UCSD-AML1 (cell line): ENCODE results near the gene HSD3B7.
A peak's percentile ranks its signal among the peaks of the same experiment; 100 is the strongest.

Experiments
- DNase-seq: peaks from one replicate; lab custom pipeline; 2025; ENCODE audit not compliant: unreplicated experiment; lab: John Stamatoyannopoulos, UW

The HSD3B7 gene

DNA sequence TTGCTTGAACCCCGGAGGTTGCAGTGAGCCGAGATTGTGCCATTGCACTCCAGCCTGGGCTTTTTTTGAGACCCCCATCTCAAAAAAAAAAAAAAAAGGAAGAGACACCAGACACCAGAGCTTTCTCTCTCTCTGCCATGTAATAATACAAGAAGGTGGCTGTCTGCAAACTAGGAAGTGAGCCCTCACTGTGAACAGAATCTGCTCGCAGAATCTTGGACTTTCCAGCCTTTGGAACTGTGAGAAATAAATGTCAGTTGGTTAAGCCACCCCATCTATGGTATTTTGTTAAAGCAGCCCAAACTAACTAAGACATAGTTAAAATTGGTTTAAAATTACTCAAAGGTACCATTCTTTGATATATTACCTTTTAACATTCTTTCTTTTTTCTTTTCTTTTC is 35.5 kb downstream of the HSD3B7 start:
- no peak for DNase-seq

DNA sequence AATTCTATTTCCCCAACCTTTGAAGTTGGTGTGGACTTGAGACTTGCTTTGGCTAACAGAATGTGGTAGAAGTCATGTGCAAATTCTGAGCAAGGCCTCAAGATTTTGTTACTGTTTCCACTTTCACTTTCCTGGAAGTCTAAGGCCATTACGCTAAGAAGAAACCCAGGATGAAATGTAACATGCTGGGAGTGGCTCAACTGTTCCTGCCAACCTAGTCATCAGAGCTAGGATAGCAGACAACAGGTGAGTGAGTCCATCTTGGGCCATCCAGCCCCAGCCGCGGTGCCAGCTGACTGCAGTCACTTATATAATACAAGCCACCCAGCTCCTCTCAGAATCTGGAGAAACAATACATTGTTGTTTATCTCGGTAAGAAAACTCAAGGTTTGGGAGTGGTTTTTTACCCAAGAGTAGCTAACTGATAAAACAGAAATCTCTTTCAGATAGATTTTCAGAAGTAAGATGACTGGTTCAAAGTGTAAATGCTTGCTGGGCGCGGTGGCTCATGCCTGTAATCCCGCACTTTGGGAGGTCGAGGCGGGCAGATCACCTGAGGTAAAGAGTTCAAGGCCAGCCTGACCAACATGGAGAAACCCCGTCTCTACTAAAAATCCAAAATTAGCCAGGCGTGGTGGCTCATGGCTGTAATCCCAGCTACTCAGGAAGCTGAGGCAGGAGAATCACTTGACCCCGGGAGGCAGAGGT is 37.7 kb downstream of the HSD3B7 start:
- no peak for DNase-seq

DNA sequence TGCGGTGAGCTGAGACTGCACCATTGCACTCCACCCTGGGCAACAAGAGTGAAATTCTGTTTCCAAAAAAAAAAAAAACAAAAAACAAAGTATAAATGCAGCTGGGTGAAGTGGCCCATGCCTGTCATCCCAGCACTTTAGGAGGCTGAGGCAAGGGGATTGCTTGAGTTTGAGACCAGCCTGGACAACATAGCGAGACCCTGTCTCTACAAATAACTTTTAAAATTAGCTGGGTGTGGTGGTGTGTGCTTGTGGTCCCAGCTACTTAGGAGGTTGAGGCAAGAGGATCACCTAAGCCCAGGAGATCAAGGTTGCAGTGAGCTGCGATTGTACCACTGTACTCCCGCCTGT is 38.2 kb downstream of the HSD3B7 start:
- no peak for DNase-seq

DNA sequence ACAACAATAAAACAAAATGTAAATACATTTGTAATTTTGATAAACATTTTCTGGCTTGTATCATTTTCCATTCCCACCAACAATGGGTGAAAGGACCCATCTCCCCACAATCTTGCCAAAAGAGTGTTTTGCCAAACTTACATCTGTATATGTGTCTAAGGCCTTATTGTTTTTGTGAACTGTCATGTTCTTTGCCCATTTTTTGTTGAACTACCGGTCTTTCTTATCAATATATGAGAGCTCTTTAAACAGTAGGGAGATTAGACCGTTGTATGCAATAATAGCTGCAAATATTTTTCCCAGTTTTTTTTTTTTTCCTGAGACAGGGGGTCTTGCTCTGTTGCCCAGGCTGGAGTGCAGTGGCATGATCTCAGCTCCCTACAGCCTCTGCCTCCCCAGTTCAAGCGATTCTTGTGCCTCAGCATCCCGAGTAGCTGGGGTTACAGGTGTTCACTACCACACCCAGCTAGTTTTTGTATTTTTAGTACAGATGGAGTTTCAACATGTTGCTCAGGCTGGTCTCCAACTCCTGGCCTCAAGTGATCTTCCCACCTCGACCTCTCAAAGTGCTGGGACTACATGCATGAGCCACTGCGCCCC is 38.7 kb downstream of the HSD3B7 start:
- no peak for DNase-seq

DNA sequence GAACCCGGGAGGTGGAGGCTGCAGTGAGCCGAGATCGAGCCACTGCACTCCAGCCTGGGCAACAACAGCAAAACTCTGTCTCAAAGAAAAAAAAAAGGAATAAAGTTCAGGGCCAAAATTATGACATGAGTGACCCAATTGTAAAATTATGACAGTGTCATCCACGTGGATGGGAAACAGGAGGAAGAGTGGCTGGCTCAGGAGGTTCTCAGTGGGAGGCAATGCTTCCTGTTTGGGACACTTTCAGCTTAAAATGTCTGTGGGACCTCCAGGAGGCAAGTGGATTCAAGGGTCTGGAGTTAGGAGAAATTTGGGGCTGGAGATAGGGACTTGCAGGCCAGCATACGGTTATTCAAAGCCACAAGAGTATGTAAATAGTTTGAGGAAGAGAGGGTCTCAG is 40.3 kb downstream of the HSD3B7 start:
- no peak for DNase-seq

DNA sequence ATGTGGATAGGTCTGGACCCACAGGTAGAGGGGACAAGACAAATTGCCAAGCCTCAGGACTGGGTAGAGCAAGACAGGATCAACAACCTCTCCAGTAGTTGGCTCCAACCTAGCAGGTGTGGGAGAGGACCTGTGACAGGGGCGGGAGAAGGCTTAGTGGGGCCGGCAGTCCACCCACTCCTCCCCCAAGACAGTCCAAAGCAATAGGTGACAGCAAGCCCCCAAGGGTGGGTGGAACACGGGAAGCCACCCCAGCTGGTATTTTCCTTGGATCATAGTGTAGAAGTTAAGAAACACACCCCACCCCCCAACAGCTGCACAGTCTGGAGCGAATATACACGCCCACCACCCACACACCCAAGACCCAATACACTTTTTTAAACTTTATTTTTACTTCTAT is 44.3 kb downstream of the HSD3B7 start:
- DNase-seq = no peak

DNA sequence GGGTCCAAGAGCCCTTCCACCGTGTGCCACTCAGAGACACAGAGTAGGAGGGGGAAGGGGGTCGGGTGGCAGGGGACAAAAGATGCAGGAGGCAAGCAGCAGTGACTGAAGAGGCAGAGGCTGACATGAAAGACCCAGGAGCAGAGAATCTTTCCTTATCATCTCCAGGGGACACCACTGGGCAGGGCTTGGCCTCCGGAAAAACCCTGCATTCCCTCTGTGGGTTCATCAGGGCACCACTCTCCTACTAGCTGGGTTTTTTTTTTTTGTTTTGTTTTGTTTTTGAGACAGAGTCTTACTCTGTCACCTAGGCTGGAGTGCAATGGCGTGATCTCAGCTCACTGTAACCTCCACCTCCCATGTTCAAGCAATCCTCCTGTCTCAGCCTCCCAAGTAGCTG is 46.3 kb downstream of the HSD3B7 start:
- no peak for DNase-seq

DNA sequence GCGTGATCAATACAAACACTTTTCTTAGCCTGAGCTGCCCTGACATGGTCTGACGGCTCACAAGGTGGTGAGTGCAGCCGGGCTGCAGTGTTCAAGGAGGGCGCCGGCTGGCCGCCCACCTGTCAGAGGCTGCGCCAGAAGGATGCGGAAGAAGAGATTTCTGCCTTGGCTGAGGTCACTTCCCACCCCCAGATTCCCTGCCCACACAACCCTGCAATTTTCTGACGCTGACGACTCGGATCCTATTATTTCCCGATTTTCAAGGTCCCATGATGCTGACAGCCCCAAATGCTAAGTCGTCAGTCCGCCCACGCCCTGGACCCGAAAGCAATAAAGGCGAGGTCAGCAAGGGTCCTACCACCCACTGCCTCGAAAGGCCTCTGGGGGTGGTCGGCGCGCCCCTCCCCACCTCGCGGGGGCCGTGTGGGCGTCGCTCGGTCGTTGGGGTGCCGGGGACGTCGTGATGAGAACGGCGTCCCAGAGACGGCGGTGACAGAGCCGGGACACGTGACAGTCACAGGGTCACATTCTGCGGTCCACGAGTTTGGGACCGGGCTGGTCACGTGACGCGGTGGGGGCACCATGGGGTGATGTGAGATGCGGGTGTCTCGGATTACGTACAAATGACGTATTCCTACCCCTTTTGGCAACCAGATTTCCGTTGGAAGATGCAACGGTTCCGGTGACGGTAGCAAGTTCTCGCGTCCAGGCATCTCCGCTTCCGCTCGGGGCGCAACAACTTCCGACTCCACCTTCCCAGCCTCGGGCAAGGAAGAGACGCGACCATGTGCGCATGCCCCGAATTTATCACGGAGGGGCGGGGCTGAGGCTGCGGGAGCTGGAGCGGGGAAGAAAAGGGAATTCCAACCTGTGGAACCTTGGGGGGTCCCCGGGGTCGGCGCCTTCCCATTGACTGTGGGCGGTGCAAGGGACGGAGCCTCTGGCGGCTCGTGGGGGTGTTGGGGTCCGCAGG is 48.0 kb downstream of the HSD3B7 start, which contains the start of gene STX4:
Gene STX4 (plus strand): TSS at position 823 of the 973 bp plus-strand sequence. CDS start 248 bp downstream, outside the sequence.
- DNase-seq = peak; percentile 95

DNA sequence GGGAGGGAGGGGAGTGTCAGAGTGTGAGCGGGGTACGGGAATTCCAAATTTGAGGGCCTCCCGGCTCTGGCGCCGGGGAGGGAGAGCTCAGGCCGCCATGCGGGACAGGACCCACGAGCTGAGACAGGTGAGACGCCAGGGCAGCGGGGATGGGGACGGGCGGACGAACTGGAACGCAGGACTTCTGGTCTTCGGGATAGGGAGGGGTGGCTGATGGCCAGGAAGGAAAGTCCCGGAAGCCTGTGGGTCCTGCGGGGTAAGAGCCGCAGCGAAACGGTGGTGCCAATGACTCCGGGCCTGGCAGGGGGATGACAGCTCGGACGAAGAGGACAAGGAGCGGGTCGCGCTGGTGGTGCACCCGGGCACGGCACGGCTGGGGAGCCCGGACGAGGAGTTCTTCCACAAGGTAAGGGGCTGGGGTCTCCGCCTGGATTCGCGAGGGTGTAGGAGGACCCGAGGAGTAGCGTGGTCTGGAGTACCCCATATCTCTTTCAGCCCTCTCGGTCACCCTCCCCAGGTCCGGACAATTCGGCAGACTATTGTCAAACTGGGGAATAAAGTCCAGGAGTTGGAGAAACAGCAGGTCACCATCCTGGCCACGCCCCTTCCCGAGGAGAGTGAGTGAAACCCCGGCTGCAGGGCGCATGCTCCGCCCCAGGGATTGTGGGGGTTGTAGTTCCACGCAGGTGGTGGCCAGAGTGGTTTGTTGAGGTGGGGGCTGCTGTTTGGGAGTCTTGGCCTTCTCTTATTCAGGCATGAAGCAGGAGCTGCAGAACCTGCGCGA is 48.9 kb downstream of the HSD3B7 start:
- DNase-seq = peak; percentile 83

DNA sequence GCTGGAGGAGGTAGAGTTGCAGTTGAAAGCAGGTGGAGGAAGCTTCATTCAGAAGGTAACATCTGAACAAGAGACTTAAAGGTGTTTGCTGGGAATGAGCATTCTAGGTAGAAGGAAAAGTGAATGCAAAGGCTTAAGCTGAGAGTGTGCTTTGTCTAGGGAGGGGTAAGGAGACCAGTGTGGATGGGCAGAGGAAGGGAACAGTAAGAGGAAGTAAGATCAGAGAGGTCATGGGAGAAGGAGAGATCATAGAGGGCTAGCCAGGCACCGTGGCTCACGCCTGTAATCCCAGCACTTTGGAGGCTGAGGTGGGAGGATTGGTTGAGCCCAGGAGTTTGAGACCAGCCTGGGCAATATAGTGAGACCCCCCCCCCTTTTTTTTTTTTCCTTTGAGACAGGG is 51.7 kb downstream of the HSD3B7 start:
- no peak for DNase-seq
